ENCODE results near the gene DAPP1. TPM values are rescaled to one million over a fixed set of nuclear protein-coding genes. Genes with fewer than 3 reads are reported as not detected.

DAPP1 gene
- total RNA-seq, 1 experiment from 2014 or later, result 17.6 TPM

DNA sequence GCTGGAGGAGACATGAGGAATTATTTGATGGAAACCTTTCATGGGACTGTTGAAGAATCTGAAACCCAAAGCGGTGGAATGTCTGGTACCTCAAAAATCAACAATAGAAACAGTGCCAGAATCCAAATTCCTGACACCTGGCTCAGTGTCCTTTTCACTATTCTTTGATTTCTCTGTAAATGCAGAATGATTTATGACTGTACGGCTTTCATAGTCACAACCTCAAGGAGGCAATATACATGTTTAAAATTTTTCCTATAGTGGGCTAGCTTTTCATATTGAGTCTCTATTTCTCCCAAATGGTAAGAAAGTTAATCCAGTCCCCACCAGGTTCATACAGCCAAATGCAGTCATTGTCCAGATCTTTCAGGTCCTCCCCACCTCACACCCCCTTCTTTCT is 19.3 kb downstream of the DAPP1 start:
- no TSS peak for BruUV-seq (replicated peaks)
- POLR2A ChIA-PET, result no interaction called here
- Mint-ChIP-seq H3K4me1 (ENCODE audit: insufficient read depth, unreplicated experiment) (peaks cover 5% of the 10 kb centered on the region), H3K4me3 (ENCODE audit: unreplicated experiment) (no peak overlapping the region), H3K27me3 (ENCODE audit: insufficient read depth, unreplicated experiment) (no peaks in the 10 kb centered on the region), H3K27ac (ENCODE audit: low read depth, unreplicated experiment) (no peak overlapping the region), H3K36me3 (ENCODE audit: insufficient read depth, unreplicated experiment) (peaks cover 6% of the 10 kb centered on the region), H3K9me3 (ENCODE audit: unreplicated experiment) (no peaks in the 10 kb centered on the region)
- CTCF ChIA-PET, result interaction anchor here (0.6 kb wide), 2 partner anchors 156 to 272 kb away, joined by 3 read pairs; partner anchors contain the start of gene TRMT10A
- DNase-seq (ENCODE audit: unreplicated experiment), result no peak
- TF ChIP-seq, protein P1, sequence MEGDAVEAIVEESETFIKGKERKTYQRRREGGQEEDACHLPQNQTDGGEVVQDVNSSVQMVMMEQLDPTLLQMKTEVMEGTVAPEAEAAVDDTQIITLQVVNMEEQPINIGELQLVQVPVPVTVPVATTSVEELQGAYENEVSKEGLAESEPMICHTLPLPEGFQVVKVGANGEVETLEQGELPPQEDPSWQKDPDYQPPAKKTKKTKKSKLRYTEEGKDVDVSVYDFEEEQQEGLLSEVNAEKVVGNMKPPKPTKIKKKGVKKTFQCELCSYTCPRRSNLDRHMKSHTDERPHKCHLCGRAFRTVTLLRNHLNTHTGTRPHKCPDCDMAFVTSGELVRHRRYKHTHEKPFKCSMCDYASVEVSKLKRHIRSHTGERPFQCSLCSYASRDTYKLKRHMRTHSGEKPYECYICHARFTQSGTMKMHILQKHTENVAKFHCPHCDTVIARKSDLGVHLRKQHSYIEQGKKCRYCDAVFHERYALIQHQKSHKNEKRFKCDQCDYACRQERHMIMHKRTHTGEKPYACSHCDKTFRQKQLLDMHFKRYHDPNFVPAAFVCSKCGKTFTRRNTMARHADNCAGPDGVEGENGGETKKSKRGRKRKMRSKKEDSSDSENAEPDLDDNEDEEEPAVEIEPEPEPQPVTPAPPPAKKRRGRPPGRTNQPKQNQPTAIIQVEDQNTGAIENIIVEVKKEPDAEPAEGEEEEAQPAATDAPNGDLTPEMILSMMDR (IDR thresholded peaks at IDR 0.05; ENCODE audit: unreplicated experiment), result no peak
- intact Hi-C loops (cut with micrococcal nuclease), result no loop called here

DNA sequence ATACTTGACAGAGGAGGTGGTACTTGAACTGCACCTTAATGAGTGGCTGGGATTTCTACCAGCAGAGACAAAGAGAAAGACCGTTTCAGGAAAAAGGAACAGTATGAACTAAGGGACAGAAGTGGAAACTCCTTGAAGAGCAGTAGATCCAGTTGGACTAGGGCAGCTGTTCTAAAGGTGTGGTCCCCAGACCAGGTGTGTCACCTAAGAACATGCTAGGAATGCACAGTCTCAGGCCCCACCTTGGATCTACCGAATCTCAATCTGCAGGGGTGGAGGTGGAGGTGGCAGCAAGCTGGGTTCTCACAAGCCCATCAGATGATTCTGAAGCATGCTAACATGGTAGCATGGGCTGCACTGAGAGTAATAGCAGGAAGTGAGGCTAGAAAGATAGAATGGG is 22.3 kb downstream of the DAPP1 start:
- Mint-ChIP-seq H3K27me3 (ENCODE audit: insufficient read depth, unreplicated experiment) (no peaks in the 10 kb centered on the region), H3K9me3 (ENCODE audit: unreplicated experiment) (no peaks in the 10 kb centered on the region), H3K4me1 (ENCODE audit: insufficient read depth, unreplicated experiment) (peaks cover 5% of the 10 kb centered on the region), H3K4me3 (ENCODE audit: unreplicated experiment) (no peak overlapping the region), H3K36me3 (ENCODE audit: insufficient read depth, unreplicated experiment) (peaks cover 8% of the 10 kb centered on the region), H3K27ac (ENCODE audit: low read depth, unreplicated experiment) (no peak overlapping the region)
- intact Hi-C loops (cut with micrococcal nuclease), result no loop called here
- TF ChIP-seq, protein P1 (IDR thresholded peaks at IDR 0.05; ENCODE audit: unreplicated experiment), result no peak
- no TSS peak for BruUV-seq (replicated peaks)
- DNase-seq (ENCODE audit: unreplicated experiment), result no peak
- CTCF ChIA-PET, result interaction anchor here (0.7 to 1.8 kb wide), 2 partner anchors 31 to 1745 kb away, joined by 3 to 9 read pairs; no protein-coding TSS in a partner anchor
- POLR2A ChIA-PET, result interaction anchor here (1.2 kb wide), 1 partner anchor 13 kb away, joined by 3 read pairs; no protein-coding TSS in a partner anchor

DNA sequence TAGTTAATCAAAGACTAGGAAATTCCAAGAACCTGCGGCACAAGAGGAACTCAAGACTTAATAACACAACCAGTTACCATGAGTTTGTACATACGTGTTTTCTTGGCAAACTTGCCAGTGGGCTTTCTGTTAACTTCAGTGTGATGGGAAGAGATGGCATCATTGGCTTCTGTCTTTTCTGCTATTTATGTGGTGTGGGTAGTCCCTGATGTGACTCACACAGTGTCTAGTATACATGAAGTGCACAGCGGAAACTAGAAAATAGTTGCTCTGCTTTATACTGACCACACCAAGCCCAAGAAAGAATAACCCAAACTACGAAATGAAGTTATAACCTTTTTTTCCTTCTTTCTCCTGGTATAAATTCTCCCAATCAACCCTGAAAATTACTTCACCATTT is 24.5 kb downstream of the DAPP1 start:
- CTCF ChIA-PET, result no interaction called here
- DNase-seq (ENCODE audit: unreplicated experiment), result no peak
- no peaks in the 10 kb centered on the region for H3K27me3 Mint-ChIP-seq (ENCODE audit: insufficient read depth, unreplicated experiment)
- H3K36me3 Mint-ChIP-seq (ENCODE audit: insufficient read depth, unreplicated experiment), result peaks cover 8% of the 10 kb centered on the region
- TF ChIP-seq, protein P1 (IDR thresholded peaks at IDR 0.05; ENCODE audit: unreplicated experiment), result no peak
- intact Hi-C loops (cut with micrococcal nuclease), result no loop called here
- BruUV-seq (replicated peaks), result no TSS peak
- H3K9me3 Mint-ChIP-seq (ENCODE audit: unreplicated experiment), result no peaks in the 10 kb centered on the region
- H3K4me3 Mint-ChIP-seq (ENCODE audit: unreplicated experiment), result no peak overlapping the region
- H3K4me1 Mint-ChIP-seq (ENCODE audit: insufficient read depth, unreplicated experiment), result peaks cover 5% of the 10 kb centered on the region
- no peak overlapping the region for H3K27ac Mint-ChIP-seq (ENCODE audit: low read depth, unreplicated experiment)
- POLR2A ChIA-PET, result no interaction called here

DNA sequence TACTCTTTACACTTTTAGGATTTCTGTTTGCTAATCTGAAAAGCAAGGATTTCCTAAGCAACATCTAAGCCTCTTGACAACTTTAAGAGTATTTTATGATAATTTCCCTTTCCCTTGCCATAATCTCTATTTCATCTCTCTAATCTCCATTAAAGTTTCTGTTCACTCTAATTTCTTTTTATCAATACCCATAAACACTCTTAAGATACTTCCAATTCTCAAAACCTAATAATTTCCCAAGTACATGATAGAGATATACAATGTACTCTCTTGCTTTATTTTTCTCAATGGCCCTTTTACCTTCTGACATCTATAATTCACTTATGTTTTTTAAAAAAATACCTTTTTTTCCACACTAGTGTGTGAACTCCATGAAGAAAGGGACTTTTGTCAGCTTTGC is 26.8 kb downstream of the DAPP1 start:
- ChIA-PET POLR2A (no interaction called here), CTCF (no interaction called here)
- Mint-ChIP-seq H3K27me3 (ENCODE audit: insufficient read depth, unreplicated experiment) (no peaks in the 10 kb centered on the region), H3K9me3 (ENCODE audit: unreplicated experiment) (no peaks in the 10 kb centered on the region), H3K27ac (ENCODE audit: low read depth, unreplicated experiment) (peak overlapping the region; percentile 8), H3K4me3 (ENCODE audit: unreplicated experiment) (no peak overlapping the region), H3K36me3 (ENCODE audit: insufficient read depth, unreplicated experiment) (peaks cover 8% of the 10 kb centered on the region), H3K4me1 (ENCODE audit: insufficient read depth, unreplicated experiment) (peaks cover 5% of the 10 kb centered on the region)
- TF ChIP-seq, protein P1 (IDR thresholded peaks at IDR 0.05; ENCODE audit: unreplicated experiment), result no peak
- no peak for DNase-seq (ENCODE audit: unreplicated experiment)
- BruUV-seq (replicated peaks), result no TSS peak
- intact Hi-C loops (cut with micrococcal nuclease), result no loop called here
